ENCODE measurements around the gene DAP. TPM values are rescaled to one million over a fixed set of nuclear protein-coding genes. Genes with fewer than 3 reads are reported as not detected.
A peak's percentile ranks its signal among the peaks of the same experiment; 100 is the strongest.

Gene DAP
- polyA plus RNA-seq, 1 experiment, result 117 TPM

GRCh38 chr5:10702040-10702629 lies 58.9 kb downstream of the DAP start:
- Histone ChIP-seq H3K4me3 (ENCODE audit: low read depth, low read length) (no peak overlapping the region), H3K27me3 (ENCODE audit: control insufficient read depth, insufficient read depth, low read length) (no peaks in the 10 kb centered on the region), H3K9me3 (ENCODE audit: control insufficient read depth, insufficient read depth, low read length) (no peaks in the 10 kb centered on the region), H3K27ac (ENCODE audit: low read depth, low read length) (peak overlapping the region; percentile 98)
- ChIA-PET CTCF (interaction anchor here (0.6 to 4.2 kb wide), 18 partner anchors 9 to 481 kb away, joined by 3 to 19 read pairs (median 4); no protein-coding TSS in a partner anchor), POLR2A (interaction anchor here (0.9 to 1.4 kb wide), 3 partner anchors 10 to 59 kb away, joined by 3 to 10 read pairs (median 8); partner anchors contain the start of gene DAP)
- peak; percentile 92 for DNase-seq (ENCODE audit: low read depth, low spot score)
- no peak for TF ChIP-seq CTCF (IDR thresholded peaks at IDR 0.05; ENCODE audit: low read depth, low read length)

GRCh38 chr5:10701567-10702039 lies 59.4 kb downstream of the DAP start:
- ChIA-PET CTCF (interaction anchor here (0.8 to 4.2 kb wide), 16 partner anchors 9 to 1069 kb away, joined by 3 to 19 read pairs (median 6); no protein-coding TSS in a partner anchor), POLR2A (interaction anchor here (0.9 to 1.4 kb wide), 3 partner anchors 9 to 59 kb away, joined by 3 to 10 read pairs (median 8); partner anchors contain the start of gene DAP)
- no peak for DNase-seq (ENCODE audit: low read depth, low spot score)
- Histone ChIP-seq H3K4me3 (ENCODE audit: low read depth, low read length) (no peak overlapping the region), H3K27ac (ENCODE audit: low read depth, low read length) (peak overlapping the region; percentile 98), H3K9me3 (ENCODE audit: control insufficient read depth, insufficient read depth, low read length) (no peaks in the 10 kb centered on the region), H3K27me3 (ENCODE audit: control insufficient read depth, insufficient read depth, low read length) (no peaks in the 10 kb centered on the region)
- TF ChIP-seq CTCF (IDR thresholded peaks at IDR 0.05; ENCODE audit: low read depth, low read length), result peak; percentile 55

- no peak overlapping the region for H3K4me3 ChIP-seq (ENCODE audit: low read depth, low read length)
- no peaks in the 10 kb centered on the region for H3K27me3 ChIP-seq (ENCODE audit: control insufficient read depth, insufficient read depth, low read length)
- no peak overlapping the region for H3K27ac ChIP-seq (ENCODE audit: low read depth, low read length)
- ChIA-PET CTCF (interaction anchor here (0.6 to 4.2 kb wide), 10 partner anchors 10 to 1070 kb away, joined by 3 to 19 read pairs (median 4); no protein-coding TSS in a partner anchor), POLR2A (no interaction called here)
- DNase-seq (ENCODE audit: low read depth, low spot score), result no peak
- TF ChIP-seq CTCF (IDR thresholded peaks at IDR 0.05; ENCODE audit: low read depth, low read length), result no peak
- no peaks in the 10 kb centered on the region for H3K9me3 ChIP-seq (ENCODE audit: control insufficient read depth, insufficient read depth, low read length)
Observed at GRCh38 chr5:10700516-10700915, 60.5 kb downstream of the DAP start.

GRCh38 chr5:10699987-10700386 lies 61.0 kb downstream of the DAP start:
- no peak for TF ChIP-seq CTCF (IDR thresholded peaks at IDR 0.05; ENCODE audit: low read depth, low read length)
- no peaks in the 10 kb centered on the region for H3K27me3 ChIP-seq (ENCODE audit: control insufficient read depth, insufficient read depth, low read length)
- CTCF ChIA-PET, result interaction anchor here (1.0 kb wide), 1 partner anchor 10 kb away, joined by 3 read pairs; no protein-coding TSS in a partner anchor
- H3K4me3 ChIP-seq (ENCODE audit: low read depth, low read length), result no peak overlapping the region
- DNase-seq (ENCODE audit: low read depth, low spot score), result no peak
- H3K9me3 ChIP-seq (ENCODE audit: control insufficient read depth, insufficient read depth, low read length), result no peaks in the 10 kb centered on the region
- no peak overlapping the region for H3K27ac ChIP-seq (ENCODE audit: low read depth, low read length)
- POLR2A ChIA-PET, result no interaction called here

GRCh38 chr5:10699281-10699874 lies 61.7 kb downstream of the DAP start:
- H3K27ac ChIP-seq (ENCODE audit: low read depth, low read length), result no peak overlapping the region
- no peak overlapping the region for H3K4me3 ChIP-seq (ENCODE audit: low read depth, low read length)
- H3K9me3 ChIP-seq (ENCODE audit: control insufficient read depth, insufficient read depth, low read length), result no peaks in the 10 kb centered on the region
- CTCF ChIA-PET, result interaction anchor here (1.0 kb wide), 1 partner anchor 9 kb away, joined by 3 read pairs; no protein-coding TSS in a partner anchor
- POLR2A ChIA-PET, result no interaction called here
- TF ChIP-seq CTCF (IDR thresholded peaks at IDR 0.05; ENCODE audit: low read depth, low read length), result no peak
- no peak for DNase-seq (ENCODE audit: low read depth, low spot score)
- H3K27me3 ChIP-seq (ENCODE audit: control insufficient read depth, insufficient read depth, low read length), result no peaks in the 10 kb centered on the region

Measured in AG04450 (cell line).